CD4-positive, alpha-beta T cell treated with Interferon gamma for 1 hour (primary cell): ENCODE measurements around the gene NOD2.

Experiments
- DNase-seq: peaks from one replicate; pipeline ENCODE4 v3.0.0-alpha.2; 2020

Gene NOD2

DNA sequence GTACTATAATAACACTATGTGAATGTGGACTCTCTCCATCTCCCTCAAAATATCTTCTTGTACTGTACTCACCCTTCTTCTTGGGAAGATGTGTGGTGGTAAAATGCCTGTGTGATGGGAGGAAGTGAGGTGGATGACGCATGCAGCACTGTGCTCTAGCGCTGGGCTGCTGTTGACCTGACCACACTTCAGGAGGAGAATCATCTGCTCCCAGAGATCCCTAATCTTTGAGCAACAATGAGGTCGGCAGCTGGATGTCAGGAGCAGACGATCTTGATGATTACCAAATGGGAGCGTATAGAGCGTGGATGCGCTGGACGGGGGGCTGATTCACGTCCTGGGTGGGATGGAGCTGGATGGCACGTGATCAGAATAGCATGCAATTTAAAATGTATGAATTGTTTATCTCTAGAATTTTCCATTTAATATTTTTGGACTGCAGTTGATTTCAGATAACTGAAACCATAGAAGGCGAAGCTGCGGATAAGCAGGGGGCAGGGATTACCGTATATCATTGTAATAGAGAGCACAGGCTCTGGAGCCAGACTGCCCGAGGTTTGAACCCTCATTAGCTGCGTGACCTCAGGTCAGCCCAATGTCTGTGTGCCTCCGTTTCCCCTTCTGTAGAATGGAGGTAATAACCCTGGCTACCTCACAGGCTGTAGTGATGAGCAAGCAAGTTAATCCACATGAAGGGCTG, 24.8 kb downstream of the NOD2 start:
- DNase-seq = no peak

DNA sequence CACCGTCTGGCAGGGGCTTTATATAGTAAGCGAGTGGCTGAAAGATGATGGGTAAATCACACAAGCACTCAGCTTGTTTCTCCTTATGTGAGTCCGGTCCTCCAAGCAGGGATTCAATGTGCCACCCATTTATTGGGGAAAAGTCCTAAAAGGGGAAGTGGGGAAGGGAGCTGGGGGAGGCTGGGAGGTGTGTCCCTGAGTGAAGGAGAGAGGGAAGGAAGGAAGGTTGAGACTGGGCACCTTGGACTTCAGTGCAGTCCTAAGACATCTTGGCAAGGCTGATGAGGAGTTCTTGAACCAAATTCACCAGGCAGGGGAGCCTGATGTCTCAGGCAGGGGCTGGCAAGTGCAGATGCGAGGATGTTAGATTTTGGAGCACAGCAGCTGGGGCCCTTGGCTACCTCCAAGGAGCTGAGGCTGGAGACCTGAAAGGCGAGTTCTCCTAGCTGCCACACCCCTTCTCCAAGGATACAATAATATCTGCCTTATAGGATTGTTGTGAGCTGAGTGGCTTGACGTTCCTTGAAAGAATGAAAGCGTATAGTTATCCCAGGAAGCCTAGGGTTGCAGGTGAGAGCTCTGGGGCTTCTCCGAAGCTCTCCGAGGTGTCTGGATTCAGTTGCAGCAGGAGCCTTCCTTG, 25.5 kb downstream of the NOD2 start:
- no peak for DNase-seq

DNA sequence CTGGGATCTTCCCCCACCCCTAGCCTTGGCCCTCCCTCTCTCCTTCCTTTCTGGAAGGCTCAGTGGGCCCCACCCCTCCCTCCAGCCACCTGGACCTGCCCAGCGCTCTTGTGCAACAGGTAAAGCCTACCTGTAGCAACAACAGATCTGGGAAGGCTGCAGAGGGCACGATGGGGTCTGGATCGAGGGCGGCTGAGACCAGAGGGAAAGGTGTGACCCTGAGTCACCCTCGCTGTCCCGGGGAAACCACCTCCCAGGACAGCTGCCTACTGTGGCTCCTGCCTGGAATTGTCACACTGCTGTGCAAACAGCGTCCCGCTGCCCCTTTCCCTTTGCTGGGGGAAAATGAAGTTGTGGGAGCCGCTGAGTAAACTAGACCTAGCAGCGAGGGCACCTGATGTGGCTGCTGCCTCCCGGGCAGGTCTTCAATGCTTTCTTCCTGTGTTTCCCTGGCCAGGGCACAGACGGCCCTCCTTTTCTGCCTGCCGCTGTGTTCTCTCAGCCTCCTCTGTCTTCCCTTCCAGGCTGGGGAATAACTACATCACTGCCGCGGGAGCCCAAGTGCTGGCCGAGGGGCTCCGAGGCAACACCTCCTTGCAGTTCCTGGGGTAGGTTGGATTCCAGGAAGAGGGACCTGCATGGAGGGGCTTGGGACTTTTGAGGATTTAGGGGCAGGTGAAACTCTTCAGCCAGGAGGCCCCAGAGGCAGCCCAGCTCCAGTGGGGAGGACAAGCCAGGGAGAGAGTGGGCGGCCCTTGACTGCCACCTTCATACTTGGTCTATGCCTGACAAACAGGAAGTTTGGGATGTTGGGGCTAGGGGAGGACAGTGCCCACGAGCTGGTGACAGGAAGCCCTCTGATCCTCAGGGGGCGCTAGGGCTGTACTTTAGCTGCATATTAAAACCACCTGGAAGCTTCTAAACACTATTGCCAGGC, 26.3 kb downstream of the NOD2 start:
- no peak for DNase-seq

DNA sequence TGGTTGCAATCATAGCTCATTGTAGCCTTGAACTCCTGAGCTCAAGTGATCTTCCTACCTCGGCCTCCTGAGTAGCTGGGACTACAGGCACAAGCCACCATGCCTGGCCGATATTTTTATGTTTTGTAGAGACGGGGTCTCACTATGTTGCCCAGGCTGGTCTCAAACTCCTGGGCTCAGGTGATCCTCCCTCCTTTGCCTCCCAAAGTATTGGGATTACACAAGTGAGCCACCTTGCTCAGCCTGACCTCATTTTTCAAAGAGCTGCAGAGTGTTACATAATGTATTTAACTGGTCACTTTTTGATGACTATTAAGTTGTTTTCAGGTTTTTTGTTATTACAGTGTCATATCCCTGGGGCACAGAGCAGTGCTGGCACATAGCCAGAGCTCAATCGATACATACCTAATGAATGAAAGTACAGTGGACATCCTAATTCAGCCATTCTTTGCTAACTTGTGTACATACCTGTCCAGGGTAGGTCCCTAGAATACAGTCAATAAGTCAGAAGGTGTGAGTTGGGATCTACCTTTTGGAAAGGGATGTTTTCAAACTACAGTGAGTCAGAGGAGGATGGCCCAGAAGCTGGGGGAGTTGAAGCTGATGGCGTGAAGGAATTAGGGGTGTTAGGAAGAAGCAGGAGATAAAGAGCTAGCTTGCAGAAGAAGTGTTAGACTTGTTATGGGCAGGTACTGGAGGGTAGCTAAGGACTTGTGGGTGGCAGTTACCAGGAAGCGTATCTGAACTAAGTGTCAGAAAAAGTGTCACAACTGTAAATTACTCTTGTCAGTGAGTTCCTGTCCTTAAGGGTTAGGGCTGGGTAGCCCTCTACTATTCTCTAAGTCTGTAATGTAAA, 28.4 kb downstream of the NOD2 start:
- DNase-seq = no peak

DNA sequence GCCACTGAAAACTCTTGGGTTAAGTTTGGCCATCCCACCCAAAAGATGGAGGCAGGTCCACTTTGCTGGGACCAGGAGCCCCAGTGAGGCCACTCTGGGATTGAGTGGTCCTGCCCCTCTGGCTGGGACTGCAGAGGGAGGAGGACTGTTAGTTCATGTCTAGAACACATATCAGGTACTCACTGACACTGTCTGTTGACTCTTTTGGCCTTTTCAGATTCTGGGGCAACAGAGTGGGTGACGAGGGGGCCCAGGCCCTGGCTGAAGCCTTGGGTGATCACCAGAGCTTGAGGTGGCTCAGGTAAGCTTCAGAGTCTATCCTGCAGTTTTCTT, 29.0 kb downstream of the NOD2 start:
- no peak for DNase-seq

DNA sequence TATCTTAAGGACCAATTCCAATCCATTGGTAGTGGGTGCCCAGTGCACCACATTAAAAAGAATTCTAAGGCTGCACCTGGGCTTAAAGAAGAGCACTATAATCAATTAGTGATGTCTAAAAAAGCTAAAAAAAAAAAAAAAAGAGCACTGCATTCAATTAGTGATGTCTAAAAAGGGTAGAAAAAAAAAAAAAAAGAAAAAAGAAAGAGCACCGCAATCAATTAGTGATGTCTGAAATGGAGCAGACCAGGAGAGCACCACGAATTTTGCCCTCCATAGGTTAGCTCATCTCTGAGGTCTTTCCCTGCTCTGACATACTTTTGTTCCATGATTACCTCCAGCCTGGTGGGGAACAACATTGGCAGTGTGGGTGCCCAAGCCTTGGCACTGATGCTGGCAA, 29.6 kb downstream of the NOD2 start:
- no peak for DNase-seq

DNA sequence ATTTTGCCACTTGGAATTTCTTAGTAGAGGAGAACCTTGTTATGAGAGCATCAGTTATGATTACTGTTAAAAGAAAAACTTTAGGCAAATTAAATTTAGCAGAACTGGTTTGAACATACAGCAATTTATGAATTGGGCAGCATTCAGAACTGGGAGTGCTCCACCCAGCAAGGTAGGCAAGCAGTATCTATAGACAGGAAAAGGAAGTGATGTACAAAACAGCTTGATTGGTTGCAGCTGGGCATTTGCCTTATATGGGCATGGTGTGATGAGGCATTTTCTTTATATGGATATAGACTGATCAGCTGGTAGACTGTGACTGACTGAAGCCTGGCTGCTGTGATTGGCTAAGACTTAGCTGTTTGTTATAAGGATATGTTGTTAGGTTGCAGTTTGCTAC, 30.9 kb downstream of the NOD2 start:
- DNase-seq = no peak

DNA sequence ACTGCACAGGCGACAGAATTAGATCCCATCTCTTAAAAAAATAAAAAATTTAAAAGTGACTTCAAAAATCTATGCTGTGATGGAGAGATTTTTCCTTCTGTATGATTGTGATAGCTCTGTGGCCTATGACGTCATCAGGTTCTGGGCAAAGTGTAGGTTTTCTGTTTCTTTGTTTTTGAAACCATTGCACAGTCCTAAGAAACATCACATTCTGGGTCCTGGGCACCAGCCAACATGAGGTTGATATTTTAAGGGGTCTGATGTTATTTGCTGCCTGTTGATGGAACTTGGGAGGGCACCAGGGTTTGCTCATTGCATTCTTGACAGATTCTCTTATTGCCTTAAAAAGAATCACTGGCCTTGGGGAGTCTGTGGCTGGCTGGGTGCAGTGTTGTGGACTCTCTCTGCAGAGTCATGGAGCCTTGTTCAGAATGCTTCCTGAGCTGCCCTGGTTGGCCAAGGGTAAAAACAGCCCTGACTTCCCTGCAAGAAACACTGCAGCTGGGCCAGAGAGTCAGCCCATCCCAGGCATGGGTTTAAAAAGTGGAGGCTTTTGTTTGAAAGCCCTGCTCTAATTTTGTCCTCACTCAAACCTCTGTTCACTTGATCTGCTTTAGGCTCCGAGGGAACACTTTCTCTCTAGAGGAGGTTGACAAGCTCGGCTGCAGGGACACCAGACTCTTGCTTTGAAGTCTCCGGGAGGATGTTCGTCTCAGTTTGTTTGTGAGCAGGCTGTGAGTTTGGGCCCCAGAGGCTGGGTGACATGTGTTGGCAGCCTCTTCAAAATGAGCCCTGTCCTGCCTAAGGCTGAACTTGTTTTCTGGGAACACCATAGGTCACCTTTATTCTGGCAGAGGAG, 38.0 kb downstream of the NOD2 start:
- no peak for DNase-seq

DNA sequence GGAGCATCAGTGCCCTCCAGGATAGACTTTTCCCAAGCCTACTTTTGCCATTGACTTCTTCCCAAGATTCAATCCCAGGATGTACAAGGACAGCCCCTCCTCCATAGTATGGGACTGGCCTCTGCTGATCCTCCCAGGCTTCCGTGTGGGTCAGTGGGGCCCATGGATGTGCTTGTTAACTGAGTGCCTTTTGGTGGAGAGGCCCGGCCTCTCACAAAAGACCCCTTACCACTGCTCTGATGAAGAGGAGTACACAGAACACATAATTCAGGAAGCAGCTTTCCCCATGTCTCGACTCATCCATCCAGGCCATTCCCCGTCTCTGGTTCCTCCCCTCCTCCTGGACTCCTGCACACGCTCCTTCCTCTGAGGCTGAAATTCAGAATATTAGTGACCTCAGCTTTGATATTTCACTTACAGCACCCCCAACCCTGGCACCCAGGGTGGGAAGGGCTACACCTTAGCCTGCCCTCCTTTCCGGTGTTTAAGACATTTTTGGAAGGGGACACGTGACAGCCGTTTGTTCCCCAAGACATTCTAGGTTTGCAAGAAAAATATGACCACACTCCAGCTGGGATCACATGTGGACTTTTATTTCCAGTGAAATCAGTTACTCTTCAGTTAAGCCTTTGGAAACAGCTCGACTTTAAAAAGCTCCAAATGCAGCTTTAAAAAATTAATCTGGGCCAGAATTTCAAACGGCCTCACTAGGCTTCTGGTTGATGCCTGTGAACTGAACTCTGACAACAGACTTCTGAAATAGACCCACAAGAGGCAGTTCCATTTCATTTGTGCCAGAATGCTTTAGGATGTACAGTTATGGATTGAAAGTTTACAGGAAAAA, 38.8 kb downstream of the NOD2 start:
- DNase-seq = no peak

DNA sequence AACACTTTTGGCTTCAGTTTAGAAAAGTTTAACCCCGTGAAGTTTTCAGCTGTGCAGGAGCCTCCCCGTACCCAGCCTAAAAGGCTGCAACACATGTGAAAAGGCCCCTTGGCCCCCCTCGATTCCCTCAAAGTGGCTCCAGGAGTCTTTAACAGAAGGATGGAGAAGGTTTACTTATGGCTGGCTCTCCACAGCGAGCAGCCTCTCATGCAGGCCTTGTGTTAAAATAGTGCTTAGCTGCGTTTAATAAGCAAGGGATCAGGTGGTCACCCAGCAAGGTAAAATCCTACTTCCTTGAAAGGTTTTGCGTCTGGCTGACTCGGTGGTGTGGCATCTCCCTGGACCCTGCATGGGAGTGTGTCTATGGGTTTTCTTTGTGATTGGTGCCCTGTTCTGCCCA, 40.1 kb downstream of the NOD2 start:
- no peak for DNase-seq

DNA sequence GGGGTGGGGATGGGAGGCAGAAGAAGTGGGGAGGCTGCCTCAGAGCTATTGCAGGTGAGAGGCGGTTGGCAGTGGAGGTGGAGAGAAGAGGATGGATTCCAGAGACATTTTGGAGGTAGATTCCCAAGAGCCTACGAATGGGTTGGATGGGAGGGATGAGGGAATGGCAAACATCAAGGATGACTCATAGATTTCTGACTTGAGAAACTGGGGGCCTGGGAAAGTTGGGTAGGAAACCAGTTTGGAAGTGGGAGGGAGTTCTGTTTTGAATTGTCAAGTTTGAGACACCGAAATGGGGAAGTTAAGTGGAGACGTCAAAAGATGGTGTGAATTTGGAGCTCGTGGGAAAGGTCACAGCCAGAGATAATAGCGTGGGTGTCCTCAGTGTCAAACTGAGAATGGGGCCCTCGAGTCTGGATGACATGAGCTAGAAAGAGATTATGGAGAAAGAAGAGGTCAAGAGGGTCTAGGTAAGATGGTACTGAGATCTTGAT, 42.3 kb downstream of the NOD2 start:
- DNase-seq = no peak

DNA sequence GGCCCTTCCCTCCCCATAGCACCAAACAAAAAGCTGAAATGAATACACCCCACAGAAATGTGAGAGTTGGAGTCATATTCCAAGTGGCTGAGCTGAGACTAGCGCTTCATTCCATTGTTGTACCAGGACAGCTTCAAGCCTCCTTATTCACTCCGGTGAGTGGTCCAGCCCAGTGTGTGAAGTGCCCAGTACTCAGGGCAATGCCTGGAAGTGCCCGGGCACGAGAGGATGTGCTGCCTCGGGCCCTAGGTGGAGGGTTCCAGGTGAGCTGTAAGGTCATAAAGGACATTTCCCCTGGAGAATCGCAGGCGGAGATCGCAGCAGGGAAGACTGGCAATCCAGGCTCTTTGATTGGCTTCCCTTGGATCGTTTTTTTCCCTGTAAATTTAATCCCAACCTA, 43.0 kb downstream of the NOD2 start:
- DNase-seq = no peak

DNA sequence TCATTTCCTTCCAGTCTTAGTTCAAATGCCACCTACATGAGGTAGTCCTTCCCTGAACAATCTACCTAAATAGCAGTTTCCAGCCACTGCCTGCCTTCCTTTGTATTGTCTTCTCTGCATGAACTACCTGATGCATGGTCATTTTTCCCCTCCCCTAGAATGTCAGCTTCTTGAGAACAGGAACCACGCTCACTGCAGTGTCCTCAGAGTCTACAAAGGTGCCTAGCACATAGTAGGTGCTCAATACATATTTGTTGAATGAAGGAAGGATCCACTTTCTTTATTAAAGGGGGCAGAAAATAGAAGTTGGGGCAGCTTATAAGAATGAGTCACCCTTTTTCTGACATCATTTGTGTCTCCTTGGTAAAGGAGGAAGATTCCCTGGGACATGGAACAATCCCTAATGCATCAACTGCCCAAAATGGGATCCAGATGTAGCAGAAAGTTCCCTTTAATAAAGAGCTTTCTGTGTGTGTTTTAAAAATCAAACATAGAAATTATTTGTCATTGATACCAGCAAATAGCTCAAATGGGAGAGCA, 44.1 kb downstream of the NOD2 start:
- no peak for DNase-seq

DNA sequence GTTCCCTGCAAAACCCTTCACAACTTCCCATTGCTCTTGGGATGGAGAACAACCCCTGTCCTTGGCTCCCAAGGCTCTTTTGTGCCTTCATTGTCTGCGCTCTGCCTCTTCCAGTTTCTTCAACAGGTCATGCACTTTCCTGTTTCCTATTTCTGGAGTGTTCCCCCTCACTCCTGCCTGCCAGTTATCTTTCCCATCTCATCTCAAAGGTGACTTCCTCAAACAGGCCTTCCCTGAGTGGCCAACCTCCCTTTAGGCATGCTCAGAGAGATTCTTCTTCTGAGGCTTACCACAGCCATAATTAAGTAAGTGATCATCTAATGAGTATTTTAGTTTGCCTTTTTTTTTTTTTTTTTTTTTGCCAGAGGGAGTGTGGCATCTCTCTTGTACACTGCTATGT, 45.6 kb downstream of the NOD2 start:
- DNase-seq = no peak

DNA sequence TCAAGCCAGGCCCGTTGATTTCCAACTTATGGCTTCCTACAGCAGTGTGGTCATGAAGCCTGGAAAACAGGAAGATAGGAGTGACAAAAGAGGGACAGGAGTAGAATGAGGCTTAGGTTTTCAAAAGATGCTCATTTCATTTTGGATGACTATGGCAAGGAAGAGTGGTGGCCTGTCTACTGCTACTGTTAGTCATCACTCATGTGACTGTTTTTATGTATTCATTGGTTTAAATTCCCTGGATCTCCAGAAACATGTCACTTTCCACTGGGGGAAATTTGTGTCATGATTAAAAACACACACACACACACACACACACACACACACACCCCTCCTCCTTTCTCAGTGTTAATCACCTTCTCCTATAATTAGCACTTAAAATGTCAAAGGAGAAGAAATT, 47.3 kb downstream of the NOD2 start:
- no peak for DNase-seq

DNA sequence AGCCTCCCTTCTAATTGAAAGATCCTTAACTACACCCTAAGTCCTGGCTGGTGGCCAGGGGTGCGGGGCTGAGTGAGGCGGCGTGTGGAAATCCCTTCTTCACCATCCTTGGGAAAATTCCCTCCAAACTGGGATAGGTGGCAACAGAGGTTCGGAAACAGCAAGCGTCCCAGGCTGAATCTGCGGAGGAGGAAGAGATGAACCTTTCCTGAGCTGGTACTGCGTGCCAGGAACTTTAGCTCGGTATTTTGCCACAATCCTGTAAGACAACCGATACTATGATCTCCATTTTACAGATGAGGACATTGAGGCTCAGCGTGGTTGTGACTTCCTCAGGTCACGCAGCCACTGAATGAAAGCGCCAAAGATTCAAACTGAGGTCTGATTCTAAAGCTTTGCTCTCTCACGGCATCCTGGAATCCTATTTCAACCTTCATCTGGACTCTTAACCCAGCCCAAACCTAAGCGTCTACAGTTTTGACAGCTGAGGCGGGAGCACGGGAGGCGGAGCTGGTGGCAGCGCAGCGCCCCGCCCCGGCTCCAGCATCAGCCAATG, 47.9 kb downstream of the NOD2 start:
- no peak for DNase-seq

DNA sequence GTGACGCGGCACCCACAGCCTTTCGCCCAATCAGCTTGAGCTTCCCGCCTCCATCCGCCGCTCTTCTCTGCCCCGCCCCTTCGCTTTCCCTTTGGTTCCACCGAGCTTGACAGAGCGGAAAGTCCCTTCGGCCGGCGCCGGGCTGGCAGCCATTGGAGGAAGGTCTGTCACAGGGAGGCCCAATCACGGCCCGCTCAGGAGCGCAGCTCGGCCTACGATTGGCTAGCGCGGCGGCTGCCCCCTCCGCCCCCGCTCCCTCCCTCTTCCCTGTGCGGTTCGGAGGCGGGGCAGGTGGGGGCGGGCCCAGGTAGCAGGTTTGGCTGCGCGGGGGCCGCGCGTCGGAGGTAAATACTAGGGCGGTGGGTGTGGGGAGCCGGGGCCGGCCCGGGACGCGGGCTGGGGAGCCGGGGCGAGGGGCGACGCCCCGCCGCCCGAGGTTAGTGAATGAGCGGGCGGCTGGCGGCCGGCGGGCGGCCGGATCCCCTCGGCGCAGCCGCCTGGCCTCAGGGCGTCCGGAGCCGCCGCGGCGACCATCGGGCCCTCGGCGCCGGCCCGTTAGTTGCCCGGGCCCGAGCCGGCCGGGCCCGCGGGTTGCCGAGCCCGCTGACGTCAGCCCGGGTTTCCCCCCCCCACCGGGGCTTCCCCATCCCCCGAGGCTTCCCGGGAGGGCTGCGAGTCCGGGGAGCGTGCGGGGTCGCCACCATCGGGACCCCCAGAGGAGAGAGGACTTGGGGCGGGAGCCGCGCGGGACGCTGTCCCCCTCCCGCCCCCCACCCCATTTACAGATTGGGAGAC, 48.6 kb downstream of the NOD2 start, which contains the start of gene CYLD:
TSS of gene CYLD (plus strand) at position 306 of the 795 bp plus-strand sequence. CDS start 7,613 bp downstream, outside the sequence.
- DNase-seq = peak; percentile 100

DNA sequence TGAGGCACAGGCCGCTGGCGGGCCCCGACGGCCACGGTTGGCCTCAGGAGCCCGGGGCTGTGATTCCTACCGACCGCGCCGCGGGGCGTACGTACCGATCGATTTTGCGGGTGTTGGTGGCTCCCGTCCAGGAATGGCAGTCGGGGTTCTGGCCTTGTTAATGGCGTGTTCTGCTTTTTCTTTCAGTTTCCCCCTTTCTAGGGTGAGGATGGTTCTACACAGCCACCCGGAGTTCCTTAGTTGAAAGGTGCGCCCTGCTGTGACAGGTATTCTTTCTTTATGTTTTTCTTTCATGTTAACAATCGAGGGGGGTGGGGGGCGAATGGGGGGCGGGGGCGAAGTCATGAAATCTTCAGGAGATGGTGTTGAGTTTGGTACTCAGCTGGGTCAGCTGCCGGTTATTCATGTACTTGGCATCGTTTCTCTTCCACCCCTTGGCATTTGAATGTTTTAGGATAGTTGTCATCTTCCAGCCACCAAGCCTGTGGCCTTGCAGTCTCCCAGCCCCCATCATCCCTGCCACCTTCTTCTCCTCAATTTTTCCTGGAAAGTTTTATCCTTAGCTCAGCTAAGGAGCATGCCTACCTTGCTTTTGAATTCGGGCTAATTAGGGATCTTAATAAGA, 49.3 kb downstream of the NOD2 start:
- DNase-seq = no peak
